ENCODE results near the gene RASAL3.

- TF ChIP-seq CTCF (conservative IDR thresholded peaks at IDR 0.05; ENCODE audit: low read depth, low read length) (no peak), EZH2 (IDR thresholded peaks at IDR 0.05; ENCODE audit: borderline replicate concordance, low read depth, low read length, poor library complexity, severe bottlenecking) (no peak)
Observed at GRCh38 chr19:15449620-15450527, 14.5 kb downstream of the RASAL3 start, which contains the start of gene WIZ.

Data from A673 (cell line).